ENCODE data around the gene SKAP2. TPM values are rescaled to one million over a fixed set of nuclear protein-coding genes. Genes with fewer than 3 reads are reported as not detected.

SKAP2 gene
- polyA plus RNA-seq, 1 of the 3 experiments (the other 2 are of a cell fraction) = 0.69 TPM

DNA sequence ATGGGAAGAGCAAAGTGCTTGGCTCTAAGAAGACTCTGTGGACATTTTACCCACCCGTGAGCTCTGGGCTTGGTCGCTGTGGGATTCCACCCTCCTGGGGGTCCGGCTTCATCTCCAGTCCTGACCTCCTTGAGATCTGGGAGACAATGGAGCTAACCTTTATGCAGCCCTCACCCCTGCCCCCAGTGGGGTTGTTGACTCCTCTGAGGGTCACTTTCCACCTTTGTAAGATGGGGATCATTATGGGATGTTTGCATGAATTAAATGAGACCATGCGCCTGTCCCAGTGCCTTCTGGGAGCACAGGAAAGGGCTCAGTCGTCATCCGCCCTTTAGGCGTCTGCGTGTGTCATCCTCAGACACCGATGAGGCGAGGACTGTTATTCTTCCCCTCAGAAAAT is 237.2 kb downstream of the SKAP2 start (continued):
- no peak for TF ChIP-seq RAD21 (IDR thresholded peaks at IDR 0.05; ENCODE audit: low read length)
- no peak for TF ChIP-seq JUND (IDR thresholded peaks at IDR 0.05)
- no peak for TF ChIP-seq SMC3 (IDR thresholded peaks at IDR 0.05; ENCODE audit: low read depth, low read length)
- TF ChIP-seq RCOR1 (IDR thresholded peaks at IDR 0.05; ENCODE audit: low read length) = no peak
- no peak for TF ChIP-seq CHD2 (IDR thresholded peaks at IDR 0.05; ENCODE audit: low read length, partially characterized antibody)
- no peak for TF ChIP-seq FOSL2 (IDR thresholded peaks at IDR 0.05; ENCODE audit: borderline replicate concordance, low read depth)

DNA sequence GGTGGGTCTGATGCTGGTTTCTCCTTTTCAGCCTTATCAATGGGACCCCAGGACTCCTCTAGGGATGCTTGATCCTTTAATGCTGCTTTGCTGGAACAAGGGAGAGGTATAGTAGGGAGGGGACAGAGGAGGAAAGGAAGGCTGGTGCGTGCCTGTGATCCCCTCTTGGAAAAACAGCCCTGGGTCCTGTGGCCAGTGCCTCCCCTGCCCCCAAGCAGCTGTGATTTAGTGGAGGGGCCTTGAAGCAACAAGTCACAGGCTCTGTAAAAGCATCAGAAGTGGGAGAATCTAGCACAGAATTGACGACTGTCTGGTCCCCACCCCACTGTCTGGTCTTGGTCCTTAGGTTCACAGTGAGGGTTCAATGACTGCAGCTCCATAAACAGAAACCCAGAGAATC is 237.7 kb downstream of the SKAP2 start:
- H3K4me2 ChIP-seq = no peak overlapping the region
- peaks cover 0 to 4% of the 10 kb centered on the region in 2 experiments; a peak in 1 of 4 replicates for H3K4me1 ChIP-seq (ENCODE audit: control insufficient read depth in 1 of 2, insufficient read depth in 2 of 2, low read depth in 1 of 2, low read length in 1 of 2)
- no peak overlapping the region for H3K9ac ChIP-seq
- no peaks in the 10 kb centered on the region for H4K20me1 ChIP-seq (ENCODE audit: insufficient read depth)
- H2AFZ ChIP-seq (ENCODE audit: low read depth) = no peak overlapping the region
- no peak for DNase-seq
- WGBS (ENCODE audit: low lambda C conversion rate) = 20% methylated on average over 2 of the region's 2 CpGs
- no peaks in the 10 kb centered on the region for H3K9me3 ChIP-seq
- H3K9me2 ChIP-seq = no peaks in the 10 kb centered on the region
- ChIA-PET POLR2A (no interaction called here), CTCF (interaction anchor here (0.8 to 2.3 kb wide), 4 partner anchors 17 to 734 kb away, joined by 3 to 9 read pairs (median 3); no protein-coding TSS in a partner anchor)
- no peak overlapping the region for H3K27ac ChIP-seq (ENCODE audit: low read depth in 2 of 2, low read length in 1 of 2)
- no peaks in the 10 kb centered on the region for H3K79me2 ChIP-seq (ENCODE audit: insufficient read depth)
- TF ChIP-seq GATA2 (CRISPR knock-in tag; IDR thresholded peaks at IDR 0.05) = no peak
- no peak for TF ChIP-seq YY1 (IDR thresholded peaks at IDR 0.05; ENCODE audit: low read depth)
- H3K4me3 ChIP-seq (ENCODE audit: low read depth in 2 of 2, low read length in 1 of 2) = no peak overlapping the region
- H3K27me3 ChIP-seq (ENCODE audit: insufficient read depth) = no peaks in the 10 kb centered on the region
- no peaks in the 10 kb centered on the region for H3F3A ChIP-seq (replicated peaks; ENCODE audit: insufficient read depth)
- no peaks in the 10 kb centered on the region for H3K36me3 ChIP-seq (replicated peaks in 1 of 2; ENCODE audit: control insufficient read depth in 1 of 2, insufficient read depth in 2 of 2, low read length in 1 of 2)

DNA sequence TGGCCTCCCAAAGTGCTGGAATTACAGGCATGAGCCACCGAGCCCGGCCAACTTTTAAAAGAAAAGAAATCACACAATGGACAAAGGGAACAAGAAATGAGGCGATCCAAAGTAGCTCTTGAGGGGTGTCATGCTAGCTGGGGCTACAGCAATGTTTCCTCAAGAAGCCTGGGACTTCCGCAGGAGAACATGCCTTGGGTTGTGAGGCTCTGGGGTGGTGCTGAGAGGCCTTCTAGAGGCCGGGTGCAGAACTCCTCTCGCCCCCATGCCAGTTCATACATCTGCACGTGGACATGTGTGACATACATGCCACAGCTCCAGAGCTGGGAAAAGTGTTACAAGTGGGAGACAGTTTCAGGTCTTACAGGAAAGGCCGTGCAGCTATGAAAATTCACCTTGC is 238.2 kb downstream of the SKAP2 start:
- no peaks in the 10 kb centered on the region for H3K79me2 ChIP-seq (ENCODE audit: insufficient read depth)
- no peak for DNase-seq
- CTCF ChIA-PET = interaction anchor here (1.2 to 2.3 kb wide), 3 partner anchors 15 to 257 kb away, joined by 3 to 9 read pairs (median 4); no protein-coding TSS in a partner anchor
- no peaks in the 10 kb centered on the region for H3F3A ChIP-seq (replicated peaks; ENCODE audit: insufficient read depth)
- no peak overlapping the region for H3K4me3 ChIP-seq (ENCODE audit: low read depth in 2 of 2, low read length in 1 of 2)
- H2AFZ ChIP-seq (ENCODE audit: low read depth) = no peak overlapping the region
- no peaks in the 10 kb centered on the region for H3K36me3 ChIP-seq (replicated peaks in 1 of 2; ENCODE audit: control insufficient read depth in 1 of 2, insufficient read depth in 2 of 2, low read length in 1 of 2)
- H4K20me1 ChIP-seq (ENCODE audit: insufficient read depth) = no peaks in the 10 kb centered on the region
- no peak overlapping the region for H3K27ac ChIP-seq (ENCODE audit: low read depth in 2 of 2, low read length in 1 of 2)
- H3K9ac ChIP-seq = no peak overlapping the region
- WGBS (ENCODE audit: low lambda C conversion rate) = 29% methylated on average over 8 of the region's 8 CpGs
- TF ChIP-seq TEAD4 (IDR thresholded peaks at IDR 0.05; ENCODE audit: borderline replicate concordance, insufficient read depth) (no peak), SMC3 (IDR thresholded peaks at IDR 0.05; ENCODE audit: low read depth, low read length) (no peak), RXRA (IDR thresholded peaks at IDR 0.05; ENCODE audit: borderline replicate concordance, low read depth) (no peak), RCOR1 (IDR thresholded peaks at IDR 0.05; ENCODE audit: low read length) (no peak), POLR2AphosphoS5 (IDR thresholded peaks at IDR 0.05; ENCODE audit: low read depth, low read length) (no peak), TAF1 (IDR thresholded peaks at IDR 0.05; ENCODE audit: borderline replicate concordance, low read depth, low read length) (no peak), FOSL2 (IDR thresholded peaks at IDR 0.05; ENCODE audit: borderline replicate concordance, low read depth) (no peak), RAD21 (IDR thresholded peaks at IDR 0.05; ENCODE audit: low read length) (no peak), SIN3A (IDR thresholded peaks at IDR 0.05; ENCODE audit: borderline replicate concordance, low read depth, low read length) (no peak), EP300 (IDR thresholded peaks at IDR 0.05; ENCODE audit: borderline replicate concordance in 1 of 2, low read depth in 1 of 2, low read length in 1 of 2) (no peak), FOXJ3 (CRISPR knock-in tag; IDR thresholded peaks at IDR 0.05) (no peak), FOXM1 (IDR thresholded peaks at IDR 0.05; ENCODE audit: low read depth) (no peak), CHD2 (IDR thresholded peaks at IDR 0.05; ENCODE audit: low read length, partially characterized antibody) (no peak), YY1 (IDR thresholded peaks at IDR 0.05; ENCODE audit: low read depth) (no peak), JUND (IDR thresholded peaks at IDR 0.05) (no peak), MXI1 (IDR thresholded peaks at IDR 0.05; ENCODE audit: low read depth, low read length) (no peak)
- TF ChIP-seq, protein P1, sequence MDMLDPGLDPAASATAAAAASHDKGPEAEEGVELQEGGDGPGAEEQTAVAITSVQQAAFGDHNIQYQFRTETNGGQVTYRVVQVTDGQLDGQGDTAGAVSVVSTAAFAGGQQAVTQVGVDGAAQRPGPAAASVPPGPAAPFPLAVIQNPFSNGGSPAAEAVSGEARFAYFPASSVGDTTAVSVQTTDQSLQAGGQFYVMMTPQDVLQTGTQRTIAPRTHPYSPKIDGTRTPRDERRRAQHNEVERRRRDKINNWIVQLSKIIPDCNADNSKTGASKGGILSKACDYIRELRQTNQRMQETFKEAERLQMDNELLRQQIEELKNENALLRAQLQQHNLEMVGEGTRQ (IDR thresholded peaks at IDR 0.05; ENCODE audit: borderline replicate concordance, low read depth, low read length) = no peak
- TF ChIP-seq, protein P2, sequence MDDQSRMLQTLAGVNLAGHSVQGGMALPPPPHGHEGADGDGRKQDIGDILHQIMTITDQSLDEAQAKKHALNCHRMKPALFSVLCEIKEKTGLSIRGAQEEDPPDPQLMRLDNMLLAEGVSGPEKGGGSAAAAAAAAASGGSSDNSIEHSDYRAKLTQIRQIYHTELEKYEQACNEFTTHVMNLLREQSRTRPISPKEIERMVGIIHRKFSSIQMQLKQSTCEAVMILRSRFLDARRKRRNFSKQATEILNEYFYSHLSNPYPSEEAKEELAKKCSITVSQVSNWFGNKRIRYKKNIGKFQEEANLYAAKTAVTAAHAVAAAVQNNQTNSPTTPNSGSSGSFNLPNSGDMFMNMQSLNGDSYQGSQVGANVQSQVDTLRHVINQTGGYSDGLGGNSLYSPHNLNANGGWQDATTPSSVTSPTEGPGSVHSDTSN (IDR thresholded peaks at IDR 0.05) = no peak
- TF ChIP-seq, protein P3, sequence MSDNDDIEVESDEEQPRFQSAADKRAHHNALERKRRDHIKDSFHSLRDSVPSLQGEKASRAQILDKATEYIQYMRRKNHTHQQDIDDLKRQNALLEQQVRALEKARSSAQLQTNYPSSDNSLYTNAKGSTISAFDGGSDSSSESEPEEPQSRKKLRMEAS (IDR thresholded peaks at IDR 0.05; ENCODE audit: low read depth) = no peak
- no peaks in the 10 kb centered on the region for H3K27me3 ChIP-seq (ENCODE audit: insufficient read depth)
- no peak overlapping the region for H3K4me2 ChIP-seq
- H3K9me2 ChIP-seq = no peaks in the 10 kb centered on the region
- peaks cover 0 to 4% of the 10 kb centered on the region in 2 experiments; a peak in 1 of 4 replicates for H3K4me1 ChIP-seq (ENCODE audit: control insufficient read depth in 1 of 2, insufficient read depth in 2 of 2, low read depth in 1 of 2, low read length in 1 of 2)
- POLR2A ChIA-PET = no interaction called here
- H3K9me3 ChIP-seq = no peaks in the 10 kb centered on the region
